Fibroblast of lung (primary cell): Measurements from ENCODE around the gene HLA-G. TPM values are rescaled to one million over a fixed set of nuclear protein-coding genes. Genes with fewer than 3 reads are reported as not detected.

Source experiments
- DNase-seq, 2 donors: peaks; one replicate each; pipeline versions ENCODE4 v3.0.0 to v3.0.0-alpha.2; 2010; ENCODE audit warnings: low read depth in 2 of 2
- H2AFZ ChIP-seq: 2 replicates; pipeline ENCODE4 v1.5.1; 2012; ENCODE audit warnings: low read length, control low read depth, inconsistent platforms
- H3K27ac ChIP-seq: 2 replicates; pipeline ENCODE4 v1.5.1; 2011; ENCODE audit warnings: low read length, control low read depth; ENCODE audit not compliant: insufficient read depth
- H3K27me3 ChIP-seq: 2 replicates; pipeline ENCODE4 v1.5.1; 2011; ENCODE audit warnings: mild to moderate bottlenecking, low read length; ENCODE audit not compliant: control insufficient read depth, insufficient read depth
- H3K36me3 ChIP-seq: 2 replicates; pipeline ENCODE4 v1.5.1; 2011; ENCODE audit warnings: low read length; ENCODE audit not compliant: control insufficient read depth, insufficient read depth
- H3K4me1 ChIP-seq: 2 replicates; pipeline ENCODE4 v1.5.1; 2011; ENCODE audit warnings: low read length; ENCODE audit not compliant: control insufficient read depth, insufficient read depth; ENCODE audit errors: extremely low read depth
- H3K4me2 ChIP-seq: 2 replicates; pipeline ENCODE4 v1.5.1; 2011; ENCODE audit warnings: low read length, control low read depth; ENCODE audit not compliant: insufficient read depth; ENCODE audit errors: extremely low read depth
- H3K4me3 ChIP-seq, 4 experiments: fragments of 200-600 bp in 1 of 4; sonication (generic) in 1 of 4; replicated peaks in 1 of 4; 2 replicates each; pipeline ENCODE4 v1.5.1; 2011 to 2016; ENCODE audit warnings: low read length in 4 of 4, low read depth in 3 of 4, mild to moderate bottlenecking in 3 of 4, control low read depth in 2 of 4, inconsistent platforms in 1 of 4, mixed read lengths in 1 of 4; ENCODE audit not compliant: insufficient read depth in 1 of 4; ENCODE audit errors: control extremely low read depth in 1 of 4
- H3K79me2 ChIP-seq: 2 replicates; pipeline ENCODE4 v1.5.1; 2012; ENCODE audit warnings: mild to moderate bottlenecking, low read length, inconsistent platforms; ENCODE audit not compliant: control insufficient read depth, insufficient read depth
- H3K9ac ChIP-seq: 2 replicates; pipeline ENCODE4 v1.5.1; 2011; ENCODE audit warnings: mild to moderate bottlenecking, low read length, control low read depth; ENCODE audit not compliant: insufficient read depth
- H3K9me3 ChIP-seq: 2 replicates; pipeline ENCODE4 v1.5.1; 2012; ENCODE audit warnings: low read depth, low read length; ENCODE audit not compliant: control insufficient read depth, insufficient read depth
- H4K20me1 ChIP-seq: 2 replicates; pipeline ENCODE4 v1.5.1; 2011; ENCODE audit warnings: low read length; ENCODE audit not compliant: control insufficient read depth, insufficient read depth; ENCODE audit errors: extremely low read depth
- CTCF ChIP-seq, 2 donors: IDR thresholded peaks in 1 of 2; conservative IDR thresholded peaks in 1 of 2; 1 replicate in 1 of 2; 2 replicates in 1 of 2; pipeline ENCODE4 v1.5.1; 2011 to 2012; ENCODE audit warnings: low read length in 2 of 2, control low read depth in 1 of 2, inconsistent platforms in 1 of 2, low read depth in 1 of 2, mild to moderate bottlenecking in 1 of 2
- EZH2 ChIP-seq: IDR thresholded peaks from 2 replicates; pipeline ENCODE4 v1.5.1; 2012; ENCODE audit warnings: low read length, control low read depth, mild to moderate bottlenecking; ENCODE audit errors: missing control alignments
- polyA plus RNA-seq, 2 donors: library from polyadenylated mRNA; depleted of rRNA in 1 of 2; stranded (reverse) in 1 of 2; unstranded in 1 of 2; fragments of >200 nt; gene quantifications; 2 replicates each; pipeline ENCODE4 v1.2.1, GENCODE V29; 2011 to 2012; ENCODE audit warnings: missing spikeins in 1 of 2
- total RNA-seq: library from RNA; depleted of rRNA; stranded (reverse); fragments of >200 nt; gene quantifications from 2 replicates; pipeline ENCODE4 v1.2.1, GENCODE V29; 2014

HLA-G gene
- total and polyA plus RNA-seq, 2 donors (not counting 1 experiment from before 2014, with no cell fraction given) = 0.23 TPM; not detected in 1

DNA sequence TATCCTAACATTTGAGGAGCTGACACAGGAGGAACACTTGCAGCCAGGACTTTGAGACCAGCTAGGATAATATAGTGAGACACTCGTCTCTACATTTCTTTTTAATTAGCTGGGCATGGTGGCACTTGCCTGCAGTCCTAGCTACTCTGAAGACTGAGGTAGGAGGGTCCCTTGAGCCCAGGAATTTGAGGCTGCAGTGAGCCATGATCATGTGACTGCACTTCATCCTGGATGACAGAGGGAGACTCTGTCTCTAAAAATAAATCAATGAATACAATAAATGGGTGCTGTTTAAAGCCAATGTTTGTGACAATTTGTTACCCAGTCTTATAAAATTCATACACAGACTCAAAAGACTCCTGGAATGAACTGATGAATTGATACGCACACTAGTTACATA, 1.8 kb upstream of the HLA-G start:
- H3K4me1 ChIP-seq = no peaks in the 10 kb centered on the region
- no peak for DNase-seq
- H3K27ac ChIP-seq = no peak overlapping the region
- no peak overlapping the region for H3K4me3 ChIP-seq
- no peak overlapping the region for H2AFZ ChIP-seq
- no peak overlapping the region for H3K9ac ChIP-seq
- H4K20me1 ChIP-seq = no peaks in the 10 kb centered on the region
- H3K9me3 ChIP-seq = no peaks in the 10 kb centered on the region
- no peaks in the 10 kb centered on the region for H3K79me2 ChIP-seq
- TF ChIP-seq EZH2 = no peak
- TF ChIP-seq CTCF (conservative IDR thresholded peaks at IDR 0.05 in 1 of 2, IDR thresholded peaks at IDR 0.05 in 1 of 2; ENCODE audit: low read depth in 1 of 2, low read length in 2 of 2) = no peak
- H3K27me3 ChIP-seq = peaks cover 26% of the 10 kb centered on the region
- H3K4me2 ChIP-seq = no peak overlapping the region
- H3K36me3 ChIP-seq = no peaks in the 10 kb centered on the region

GRCh38 chr6:29826271-29826670, 1.4 kb upstream of the HLA-G start:
- no peak overlapping the region for H2AFZ ChIP-seq
- H3K9ac ChIP-seq = no peak overlapping the region
- no peaks in the 10 kb centered on the region for H3K9me3 ChIP-seq
- H3K36me3 ChIP-seq = no peaks in the 10 kb centered on the region
- H3K4me1 ChIP-seq = no peaks in the 10 kb centered on the region
- H3K27me3 ChIP-seq = peaks cover 26% of the 10 kb centered on the region
- no peak for DNase-seq
- TF ChIP-seq EZH2 (no peak), CTCF (conservative IDR thresholded peaks at IDR 0.05 in 1 of 2, IDR thresholded peaks at IDR 0.05 in 1 of 2; ENCODE audit: low read depth in 1 of 2, low read length in 2 of 2) (no peak)
- H3K79me2 ChIP-seq = no peaks in the 10 kb centered on the region
- H3K27ac ChIP-seq = no peak overlapping the region
- H4K20me1 ChIP-seq = no peaks in the 10 kb centered on the region
- no peak overlapping the region for H3K4me3 ChIP-seq
- H3K4me2 ChIP-seq = no peak overlapping the region

DNA sequence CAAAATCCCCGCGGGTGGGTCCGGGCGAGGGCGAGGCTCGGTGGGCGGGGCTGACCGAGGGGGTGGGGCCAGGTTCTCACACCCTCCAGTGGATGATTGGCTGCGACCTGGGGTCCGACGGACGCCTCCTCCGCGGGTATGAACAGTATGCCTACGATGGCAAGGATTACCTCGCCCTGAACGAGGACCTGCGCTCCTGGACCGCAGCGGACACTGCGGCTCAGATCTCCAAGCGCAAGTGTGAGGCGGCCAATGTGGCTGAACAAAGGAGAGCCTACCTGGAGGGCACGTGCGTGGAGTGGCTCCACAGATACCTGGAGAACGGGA, 809 bp downstream of the HLA-G start:
- peaks cover 33% of the 10 kb centered on the region for H3K27me3 ChIP-seq
- no peak overlapping the region for H3K27ac ChIP-seq
- no peak for DNase-seq
- no peaks in the 10 kb centered on the region for H3K79me2 ChIP-seq
- no peak overlapping the region for H3K4me3 ChIP-seq
- no peak overlapping the region for H2AFZ ChIP-seq
- H3K4me2 ChIP-seq = no peak overlapping the region
- H3K36me3 ChIP-seq = no peaks in the 10 kb centered on the region
- H3K9me3 ChIP-seq = no peaks in the 10 kb centered on the region
- no peaks in the 10 kb centered on the region for H3K4me1 ChIP-seq
- H4K20me1 ChIP-seq = no peaks in the 10 kb centered on the region
- TF ChIP-seq EZH2 (no peak), CTCF (conservative IDR thresholded peaks at IDR 0.05 in 1 of 2, IDR thresholded peaks at IDR 0.05 in 1 of 2; ENCODE audit: low read depth in 1 of 2, low read length in 2 of 2) (no peak)
- H3K9ac ChIP-seq = no peak overlapping the region
